ENCODE measurements around the gene HILPDA. TPM values are rescaled to one million over a fixed set of nuclear protein-coding genes. Genes with fewer than 3 reads are reported as not detected.
A peak's percentile ranks its signal among the peaks of the same experiment; 100 is the strongest.
"Not testable (repeated sequence)": the region's sequence is repeated elsewhere in the genome, so short reads cannot be mapped to it uniquely, and the experiment has no call there.

Gene HILPDA
- total and polyA plus RNA-seq, 9 of the 15 experiments (the other 6 are each of a cell fraction or from before 2014, with no cell fraction given): 8.3 to 71.8 (median 23.5) TPM

GRCh38 chr7:128476402-128477335, 21.0 kb downstream of the HILPDA start, which contains the start of gene METTL2B (continued):
- TF ChIP-seq ZMIZ1 (IDR thresholded peaks at IDR 0.05; ENCODE audit: low read depth in 2 of 2, low read length in 2 of 2) (0 out of 4 replicates have a peak, but pooled peaks of 1 of the 2 experiments have one; percentile 47), GABPA (tag; conservative IDR thresholded peaks at IDR 0.05; ENCODE audit: low read depth) (peak; percentile 97), ZNF695 (CRISPR knock-in tag; IDR thresholded peaks at IDR 0.05) (0 out of 2 replicates have a peak, but pooled peaks have one; percentile 67), JUN (IDR thresholded peaks at IDR 0.05; ENCODE audit: borderline replicate concordance, low read depth, low read length) (peak; percentile 25; the same call in 1 of the 2 replicates), CXXC5 (CRISPR knock-in tag; IDR thresholded peaks at IDR 0.05) (peak; percentile 98), ZBTB2 (IDR thresholded peaks at IDR 0.05) (0 out of 2 replicates have a peak, but pooled peaks have one; percentile 25), TCF7 (IDR thresholded peaks at IDR 0.05; ENCODE audit: borderline replicate concordance) (0 out of 2 replicates have a peak, but pooled peaks have one; percentile 31), NCOR1 (IDR thresholded peaks at IDR 0.05) (peak; percentile 33; the same call in 1 of the 2 replicates), HDAC2 (IDR thresholded peaks at IDR 0.05) (peak; percentile 88), ZNF263 (CRISPR knock-in tag; IDR thresholded peaks at IDR 0.05; ENCODE audit: borderline replicate concordance) (peak; percentile 56; the same call in 1 of the 2 replicates), ZFP36 (IDR thresholded peaks at IDR 0.05; ENCODE audit: low read depth, low read length, partially characterized antibody) (peak; percentile 26), JUND (IDR thresholded peaks at IDR 0.05; ENCODE audit: borderline replicate concordance, low read depth, low read length) (peak; percentile 62), JUND (tag; IDR thresholded peaks at IDR 0.05; ENCODE audit: borderline replicate concordance, low read depth, low read length) (peak; percentile 58; the same call in 1 of the 3 replicates), TOE1 (IDR thresholded peaks at IDR 0.05; ENCODE audit: borderline replicate concordance) (0 out of 2 replicates have a peak, but pooled peaks have one; percentile 34), TOE1 (CRISPR knock-in tag; IDR thresholded peaks at IDR 0.05; ENCODE audit: borderline replicate concordance, low read depth) (peak; percentile 80; the same call in 1 of the 2 replicates), ZBTB7A (IDR thresholded peaks at IDR 0.05; ENCODE audit: borderline replicate concordance, control insufficient read depth, low read depth, low read length) (peak; percentile 9; the same call in 1 of the 2 replicates), CREB1 (IDR thresholded peaks at IDR 0.05) (peak; percentile 69; the same call in 1 of the 2 replicates), CREB1 (CRISPR knock-in tag; IDR thresholded peaks at IDR 0.05) (peak; percentile 85), PHF8 (IDR thresholded peaks at IDR 0.05; ENCODE audit: borderline replicate concordance, low read length) (peak; percentile 80; the same call in 1 of the 2 replicates), ETV5 (CRISPR knock-in tag; IDR thresholded peaks at IDR 0.05; ENCODE audit: low read depth) (peak; percentile 81; the same call in 1 of the 2 replicates)
- not testable (repeated sequence) for TF ChIP-seq JUN (CRISPR knock-in tag; IDR thresholded peaks at IDR 0.05; ENCODE audit: borderline replicate concordance)

All from K562 (cell line).